ENCODE results near the gene DAB2IP.

Gene DAB2IP

GRCh38 chr9:121768416-121769015 lies 117.1 kb downstream of the DAB2IP start:
- Histone ChIP-seq H3K4me3 (ENCODE audit: low read depth, low read length) (no peak overlapping the region), H3K9me3 (ENCODE audit: control insufficient read depth, insufficient read depth, low read depth, low read length) (no peaks in the 10 kb centered on the region), H3K27ac (ENCODE audit: extremely low read depth, low read depth, low read length) (no peak overlapping the region), H3K36me3 (ENCODE audit: control insufficient read depth in 2 of 2, insufficient read depth in 1 of 2, low read length in 2 of 2) (peaks cover 0 to 92% of the 10 kb centered on the region in 2 experiments; a peak in 1 of 3 replicates), H3K4me1 (ENCODE audit: control insufficient read depth, insufficient read depth, low read length) (no peaks in the 10 kb centered on the region)
- ChIA-PET POLR2A (no interaction called here), CTCF (no interaction called here)
- no peak for TF ChIP-seq ZNF549 (tag by site-specific recombination; IDR thresholded peaks at IDR 0.05)
- TF ChIP-seq ZNF121 (tag by site-specific recombination; IDR thresholded peaks at IDR 0.05), result no peak
- no peak for TF ChIP-seq GLI2 (tag by site-specific recombination; IDR thresholded peaks at IDR 0.05; ENCODE audit: borderline replicate concordance, low read depth)
- no peak for TF ChIP-seq ZNF140 (tag by site-specific recombination; IDR thresholded peaks at IDR 0.05)
- no peak for TF ChIP-seq ZBTB26 (tag by site-specific recombination; optimal IDR thresholded peaks at IDR 0.05)
- TF ChIP-seq ZNF174 (tag by site-specific recombination; IDR thresholded peaks at IDR 0.05), result no peak
- no peak for TF ChIP-seq ZNF596 (tag by site-specific recombination; IDR thresholded peaks at IDR 0.05)
- no peak for TF ChIP-seq ZNF311 (tag by site-specific recombination; IDR thresholded peaks at IDR 0.05; ENCODE audit: borderline replicate concordance)
- TF ChIP-seq ZSCAN5A (tag by site-specific recombination; IDR thresholded peaks at IDR 0.05), result no peak
- no peak for TF ChIP-seq ZNF654 (tag by site-specific recombination; IDR thresholded peaks at IDR 0.05; ENCODE audit: low read depth)
- TF ChIP-seq OVOL3 (tag by site-specific recombination; IDR thresholded peaks at IDR 0.05), result no peak
- no peak for TF ChIP-seq MZF1 (tag by site-specific recombination; IDR thresholded peaks at IDR 0.05; ENCODE audit: borderline replicate concordance)

GRCh38 chr9:121769939-121770338 lies 118.5 kb downstream of the DAB2IP start:
- Histone ChIP-seq H3K36me3 (ENCODE audit: control insufficient read depth in 2 of 2, insufficient read depth in 1 of 2, low read length in 2 of 2) (peaks cover 0 to 92% of the 10 kb centered on the region in 2 experiments; a peak in 1 of 3 replicates), H3K4me1 (ENCODE audit: control insufficient read depth, insufficient read depth, low read length) (no peaks in the 10 kb centered on the region), H3K4me3 (ENCODE audit: low read depth, low read length) (no peak overlapping the region), H3K9me3 (ENCODE audit: control insufficient read depth, insufficient read depth, low read depth, low read length) (no peaks in the 10 kb centered on the region), H3K27ac (ENCODE audit: extremely low read depth, low read depth, low read length) (no peak overlapping the region)
- POLR2A ChIA-PET, result no interaction called here
- CTCF ChIA-PET, result interaction anchor here (0.6 to 0.8 kb wide), 2 partner anchors 131 to 222 kb away, joined by 3 read pairs; no protein-coding TSS in a partner anchor
- TF ChIP-seq ZNF580 (tag by site-specific recombination; IDR thresholded peaks at IDR 0.05) (no peak), IKZF3 (tag by site-specific recombination; IDR thresholded peaks at IDR 0.05) (no peak), ZNF626 (tag by site-specific recombination; IDR thresholded peaks at IDR 0.05) (no peak), ZNF354C (tag by site-specific recombination; IDR thresholded peaks at IDR 0.05; ENCODE audit: borderline replicate concordance, low read depth) (no peak), ZNF184 (tag by site-specific recombination; IDR thresholded peaks at IDR 0.05) (no peak), FEZF1 (tag by site-specific recombination; IDR thresholded peaks at IDR 0.05) (no peak), SCRT1 (tag by site-specific recombination; IDR thresholded peaks at IDR 0.05; ENCODE audit: borderline replicate concordance) (no peak), ZNF211 (tag by site-specific recombination; IDR thresholded peaks at IDR 0.05; ENCODE audit: low read depth) (no peak), ZNF830 (tag by site-specific recombination; IDR thresholded peaks at IDR 0.05; ENCODE audit: low read depth) (no peak), ZSCAN23 (tag by site-specific recombination; IDR thresholded peaks at IDR 0.05) (no peak), OVOL3 (tag by site-specific recombination; IDR thresholded peaks at IDR 0.05) (no peak), ZNF548 (tag by site-specific recombination; IDR thresholded peaks at IDR 0.05) (no peak), ZNF223 (tag by site-specific recombination; IDR thresholded peaks at IDR 0.05) (no peak), ZNF239 (tag by site-specific recombination; IDR thresholded peaks at IDR 0.05) (no peak)
